Activated CD8-positive, alpha-beta memory T cell treated with anti-CD3 and anti-CD28 coated beads, Interleukin-2, amount 50 U/mL, for 1 hour (primary cell): Measurements from ENCODE around the gene ITPRID2.
"Not testable (repeated sequence)": the region's sequence is repeated elsewhere in the genome, so short reads cannot be mapped to it uniquely, and the experiment has no call there.

Source experiments
- DNase-seq: peaks from one replicate; pipeline ENCODE4 v3.0.0-alpha.2; 2020; ENCODE audit errors: extremely low read depth

The ITPRID2 gene

GRCh38 chr2:181959508-181959907, 68.0 kb downstream of the ITPRID2 start:
- no peak for DNase-seq

- not testable (repeated sequence) for DNase-seq
Measured at GRCh38 chr2:181961167-181961566, 69.6 kb downstream of the ITPRID2 start.

- no peak for DNase-seq
Measured at GRCh38 chr2:181962142-181962541, 70.6 kb downstream of the ITPRID2 start.

GRCh38 chr2:181970160-181970794, 78.7 kb downstream of the ITPRID2 start:
- DNase-seq, result no peak

GRCh38 chr2:181971032-181971431, 79.5 kb downstream of the ITPRID2 start:
- DNase-seq, result no peak

GRCh38 chr2:181972431-181973170, 81.1 kb downstream of the ITPRID2 start:
- DNase-seq, result no peak

- DNase-seq, result no peak
Measured at GRCh38 chr2:181973171-181973783, 81.7 kb downstream of the ITPRID2 start.

GRCh38 chr2:181977661-181978350, 86.3 kb downstream of the ITPRID2 start:
- no peak for DNase-seq

- DNase-seq, result no peak
Measured at GRCh38 chr2:181978351-181979150, 87.0 kb downstream of the ITPRID2 start.
